NOMO-1 (cell line): ENCODE results near the gene PIP4K2A.

Source experiments
- DNase-seq, 2 experiments: peaks; one replicate each; lab custom pipeline; 2025; ENCODE audit not compliant: unreplicated experiment in 2 of 2; lab: John Stamatoyannopoulos, UW

The PIP4K2A gene

DNA sequence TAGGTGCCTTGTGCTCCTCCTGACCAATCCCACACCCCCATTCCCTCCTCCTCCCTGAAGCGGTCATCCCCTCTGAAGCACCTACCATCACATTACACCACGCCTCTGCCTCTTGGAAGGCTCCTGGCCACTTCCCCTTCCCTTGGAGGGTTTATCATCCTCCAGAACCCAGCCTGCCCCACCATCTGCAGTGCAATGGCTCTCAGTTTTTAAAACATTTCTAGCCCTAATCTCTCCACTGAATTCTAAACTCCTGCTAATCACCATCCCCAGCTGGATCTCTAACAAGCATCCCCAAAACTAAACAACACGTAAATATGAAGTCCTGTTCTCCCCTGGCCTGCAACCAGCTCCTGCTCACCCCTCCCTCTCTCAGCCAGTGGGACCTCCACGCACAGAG, 70.6 kb downstream of the PIP4K2A start:
- DNase-seq = no peak

DNA sequence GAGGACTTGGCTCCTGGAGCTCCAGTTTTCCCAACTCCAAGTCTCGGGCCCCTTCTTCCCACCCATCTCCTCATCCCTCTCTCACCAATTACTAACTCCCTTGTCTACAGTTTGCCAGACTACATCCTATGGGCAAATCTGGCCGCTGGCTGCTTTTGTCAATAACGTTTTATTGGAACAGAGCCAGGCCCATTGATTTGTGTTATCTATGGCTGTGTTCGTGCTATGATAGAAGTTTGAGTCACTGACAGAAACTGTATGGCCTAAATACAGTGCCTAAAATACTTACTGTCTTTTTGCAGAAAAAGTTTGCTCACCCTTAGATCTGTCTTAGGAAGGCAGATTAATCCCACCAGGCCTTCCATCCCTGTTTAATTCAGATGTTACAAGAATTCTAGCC, 71.3 kb downstream of the PIP4K2A start:
- DNase-seq = no peak

DNA sequence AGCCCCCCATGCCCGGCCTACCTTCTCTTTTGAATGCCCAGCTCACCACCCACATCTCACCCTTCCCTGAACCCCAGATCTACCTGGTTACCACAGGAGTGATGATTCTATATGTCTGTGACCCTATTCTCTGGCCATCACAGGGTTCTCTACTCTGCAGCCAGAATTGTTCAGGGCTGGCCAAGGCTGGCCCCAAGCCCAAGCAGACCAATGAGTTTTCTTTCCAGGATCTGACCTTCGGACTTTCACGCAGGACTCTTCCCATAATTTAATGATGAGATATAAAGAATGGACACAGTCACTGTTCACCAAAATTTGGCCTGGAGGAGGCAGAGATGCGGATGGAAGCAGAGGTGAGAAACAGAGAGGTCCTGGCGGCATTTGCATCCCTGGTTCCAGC, 72.6 kb downstream of the PIP4K2A start:
- DNase-seq = no peak

DNA sequence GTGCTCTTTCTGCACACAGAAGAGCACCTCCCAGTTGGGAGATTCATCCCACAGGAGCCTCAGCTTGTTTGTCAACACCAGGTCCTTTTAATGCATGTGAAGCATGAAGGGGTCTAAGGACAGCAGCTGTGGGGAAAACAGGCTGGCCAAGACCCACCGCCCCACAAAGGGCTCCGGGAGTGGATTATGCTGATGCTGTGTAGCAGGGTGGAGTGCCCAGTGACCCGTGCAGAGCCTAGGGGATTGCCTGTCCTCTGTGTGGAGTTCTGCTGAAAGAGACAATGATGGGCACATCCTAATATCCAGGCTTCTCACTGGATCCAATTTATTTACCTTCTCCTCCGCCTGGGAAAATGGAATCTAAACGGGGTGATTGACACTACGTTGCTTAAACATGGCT, 74.0 kb downstream of the PIP4K2A start:
- DNase-seq = no peak

DNA sequence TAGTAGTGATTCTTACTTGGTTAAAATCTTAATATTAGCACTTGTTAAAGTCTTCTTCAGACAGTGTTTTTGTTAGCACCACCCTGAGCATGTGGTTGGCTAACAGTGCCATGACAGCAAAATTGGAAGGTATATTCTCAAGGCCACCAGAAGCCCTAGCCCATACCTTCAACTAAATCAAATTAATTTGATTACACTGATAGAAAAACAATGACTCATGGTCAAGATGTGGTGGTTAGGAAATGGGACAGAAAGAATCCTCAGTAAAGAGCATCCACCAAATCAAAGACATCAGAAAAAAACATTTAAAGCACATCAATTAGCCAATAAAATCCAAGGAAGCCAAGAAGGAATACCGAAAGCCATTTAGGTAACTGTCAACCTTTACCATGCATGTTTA, 75.5 kb downstream of the PIP4K2A start:
- DNase-seq = no peak

DNA sequence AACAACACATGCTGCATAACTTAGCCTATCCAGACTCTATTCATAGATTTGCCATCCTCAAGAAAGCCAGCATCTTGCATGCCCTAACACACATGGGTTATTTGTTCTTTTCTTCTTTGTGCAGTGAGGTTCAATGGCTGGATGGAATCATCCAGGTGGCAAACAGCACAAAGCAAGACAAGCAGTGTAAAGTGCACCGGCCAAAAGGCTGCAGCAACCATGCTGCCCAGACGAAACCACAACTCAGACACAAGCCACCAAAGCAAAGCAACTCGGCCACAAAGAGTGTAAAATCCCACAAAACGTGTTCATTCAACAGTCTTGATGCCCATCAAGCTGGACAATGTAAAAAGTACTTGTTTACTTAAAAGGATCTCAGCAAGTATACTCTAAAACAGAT, 76.9 kb downstream of the PIP4K2A start:
- DNase-seq = no peak

DNA sequence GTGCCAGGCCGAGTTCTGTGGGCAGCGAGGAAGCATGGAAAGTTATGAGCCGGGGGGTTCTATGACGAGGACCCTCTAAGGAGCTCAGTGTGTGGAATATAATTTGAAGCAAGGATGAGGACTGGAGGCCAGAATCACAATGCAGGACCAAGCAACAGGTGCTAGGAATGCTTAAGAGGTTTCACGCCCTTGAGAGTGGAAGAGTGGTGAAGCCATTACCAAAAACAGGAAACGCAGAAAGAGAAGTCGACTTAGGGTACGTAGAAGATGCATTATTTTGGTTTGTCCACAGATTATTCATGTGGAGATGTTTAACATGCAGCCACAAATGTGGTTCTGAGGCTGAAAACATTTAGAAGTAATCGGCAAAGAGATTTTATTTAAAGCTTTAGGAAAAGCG, 78.7 kb downstream of the PIP4K2A start:
- no peak for DNase-seq

DNA sequence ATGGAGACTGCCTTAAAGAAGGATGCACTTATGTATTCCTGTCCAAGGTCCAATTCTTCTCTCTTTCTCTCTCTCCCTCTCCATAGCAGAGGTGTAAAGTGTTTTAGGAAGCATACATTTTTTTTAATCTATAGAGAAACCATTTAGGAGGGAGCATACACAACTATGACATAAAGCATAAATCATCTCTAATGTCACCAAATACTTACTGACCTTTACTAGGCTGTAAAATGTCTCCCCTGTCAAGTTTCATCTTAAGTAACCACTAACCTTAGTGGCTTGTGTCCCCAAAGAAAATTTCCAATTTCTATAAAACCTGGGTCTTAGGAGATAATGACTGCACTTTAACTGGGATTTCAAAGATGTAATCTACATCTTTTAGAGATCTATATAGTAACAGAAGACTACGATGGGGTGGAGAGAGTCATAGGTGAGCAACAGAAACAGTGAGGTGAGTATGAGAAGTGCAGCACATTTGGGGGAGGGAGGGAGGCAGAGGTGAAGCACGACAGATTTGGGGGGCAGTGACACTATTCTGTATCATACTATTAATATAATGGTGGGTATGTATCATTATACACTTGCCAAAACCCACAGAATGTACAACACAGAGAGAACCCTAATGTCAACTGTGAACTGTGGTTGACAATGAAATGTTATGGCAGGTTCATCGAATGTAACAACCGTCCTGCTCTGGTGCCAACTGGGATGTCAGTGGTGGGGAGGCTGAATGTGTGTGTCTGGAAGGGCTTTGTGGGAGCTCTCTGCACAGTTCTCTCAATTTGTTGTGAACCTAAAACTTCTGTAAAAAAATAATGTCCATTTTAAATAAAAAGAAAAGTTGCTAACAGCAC, 79.5 kb downstream of the PIP4K2A start:
- no peak for DNase-seq

DNA sequence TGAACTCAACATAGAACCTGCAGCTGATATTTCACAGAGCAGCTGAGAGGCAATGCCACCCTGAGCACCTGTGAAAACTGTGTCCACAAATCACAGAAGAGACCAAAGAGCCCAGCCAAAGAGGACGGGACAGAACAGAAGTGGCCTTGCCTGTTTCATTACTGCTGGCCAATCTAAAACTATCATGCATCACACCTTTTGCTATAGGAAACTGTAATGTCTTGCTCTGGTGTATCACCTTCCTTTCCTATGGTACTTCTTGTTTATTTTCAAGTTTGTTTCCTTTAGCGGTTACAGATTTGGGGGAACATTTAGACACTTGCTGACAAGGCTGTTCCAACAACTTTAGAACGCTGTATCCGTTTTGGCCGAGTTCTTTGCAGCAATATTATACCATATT, 80.3 kb downstream of the PIP4K2A start:
- DNase-seq = no peak

DNA sequence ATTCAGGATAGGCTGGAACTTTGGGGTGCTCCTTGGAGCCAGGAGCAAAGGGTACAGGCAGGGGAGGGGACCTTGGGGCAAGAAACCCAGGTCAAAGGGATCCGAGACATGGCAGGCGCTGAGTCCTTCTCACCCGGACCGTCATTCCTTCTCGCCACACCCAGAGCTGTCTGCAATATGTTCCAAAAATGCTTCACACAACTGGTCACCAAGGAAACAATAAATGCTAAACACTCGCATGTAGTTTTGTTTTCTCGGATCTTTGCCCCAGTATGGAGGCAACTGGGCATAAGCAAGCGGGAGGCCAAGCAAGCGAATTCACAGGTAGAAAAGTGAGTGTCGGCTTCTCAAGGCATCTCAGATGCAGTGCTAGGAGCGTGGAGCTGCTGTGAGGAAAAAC, 80.8 kb downstream of the PIP4K2A start:
- DNase-seq = no peak

DNA sequence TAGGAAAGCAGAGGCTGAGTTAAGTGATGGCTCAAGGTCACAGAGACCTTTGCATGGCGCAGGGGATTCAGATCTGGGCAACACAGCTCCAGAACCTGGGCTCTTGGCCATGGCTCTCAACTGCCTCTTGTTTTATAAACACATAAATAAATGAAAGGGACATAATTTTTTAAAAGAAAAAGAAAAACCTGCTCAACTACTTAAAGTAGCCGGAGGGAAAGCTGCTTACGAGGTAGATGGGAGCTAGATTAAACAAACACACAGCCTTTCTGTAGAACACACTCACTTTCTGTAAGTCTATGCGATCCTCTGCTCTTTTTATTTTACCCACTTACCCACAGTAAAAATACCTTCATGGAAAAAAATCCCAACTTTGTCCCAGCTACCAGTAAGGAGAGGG, 81.3 kb downstream of the PIP4K2A start:
- DNase-seq = no peak

DNA sequence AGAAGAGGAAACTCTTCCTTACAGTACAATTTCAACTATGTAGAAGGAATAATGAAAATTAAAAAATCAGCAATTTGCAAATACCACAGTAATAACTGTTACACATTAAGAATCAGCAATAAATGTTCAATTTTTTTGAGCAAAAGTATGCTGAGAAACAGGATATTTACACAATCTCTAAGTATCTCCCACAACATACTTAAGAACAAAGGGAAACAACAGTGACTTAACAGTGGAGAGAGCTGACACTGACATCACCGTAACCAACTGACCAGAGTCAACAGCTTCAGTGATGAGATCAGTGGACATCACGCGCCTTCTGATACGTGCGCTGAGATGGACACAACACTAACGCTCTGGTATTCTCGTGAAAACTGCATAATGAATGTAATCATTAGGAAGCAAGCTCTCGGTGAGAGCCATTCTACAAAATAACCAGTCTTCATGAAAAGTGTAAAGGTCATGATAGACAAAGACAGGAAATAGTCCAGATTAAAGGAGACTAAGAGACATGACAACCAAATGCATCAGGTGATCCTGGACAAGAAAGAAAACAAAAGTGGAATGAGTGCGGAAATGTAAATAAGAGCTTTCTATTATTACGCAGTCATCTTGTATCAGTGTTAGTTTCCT, 82.6 kb downstream of the PIP4K2A start:
- DNase-seq = no peak

DNA sequence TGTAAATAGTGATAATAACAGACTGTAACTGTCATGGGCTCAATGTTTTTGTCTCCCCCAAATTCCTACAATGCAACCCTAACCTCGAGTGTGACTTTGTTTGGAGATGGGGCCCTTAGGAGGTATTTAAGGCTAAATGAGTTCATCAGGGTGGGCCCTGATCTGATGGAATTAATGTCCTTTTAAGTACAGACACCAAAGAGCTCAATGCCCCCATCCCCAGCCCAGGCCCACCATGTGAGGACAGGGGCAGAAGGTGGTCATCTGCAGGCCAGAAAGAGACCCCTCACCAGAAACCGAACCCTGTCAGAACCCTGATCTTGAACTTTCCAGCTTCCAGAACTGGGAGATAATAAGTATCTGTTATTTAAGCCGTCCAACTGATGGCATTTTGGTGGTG, 83.2 kb downstream of the PIP4K2A start:
- no peak for DNase-seq

DNA sequence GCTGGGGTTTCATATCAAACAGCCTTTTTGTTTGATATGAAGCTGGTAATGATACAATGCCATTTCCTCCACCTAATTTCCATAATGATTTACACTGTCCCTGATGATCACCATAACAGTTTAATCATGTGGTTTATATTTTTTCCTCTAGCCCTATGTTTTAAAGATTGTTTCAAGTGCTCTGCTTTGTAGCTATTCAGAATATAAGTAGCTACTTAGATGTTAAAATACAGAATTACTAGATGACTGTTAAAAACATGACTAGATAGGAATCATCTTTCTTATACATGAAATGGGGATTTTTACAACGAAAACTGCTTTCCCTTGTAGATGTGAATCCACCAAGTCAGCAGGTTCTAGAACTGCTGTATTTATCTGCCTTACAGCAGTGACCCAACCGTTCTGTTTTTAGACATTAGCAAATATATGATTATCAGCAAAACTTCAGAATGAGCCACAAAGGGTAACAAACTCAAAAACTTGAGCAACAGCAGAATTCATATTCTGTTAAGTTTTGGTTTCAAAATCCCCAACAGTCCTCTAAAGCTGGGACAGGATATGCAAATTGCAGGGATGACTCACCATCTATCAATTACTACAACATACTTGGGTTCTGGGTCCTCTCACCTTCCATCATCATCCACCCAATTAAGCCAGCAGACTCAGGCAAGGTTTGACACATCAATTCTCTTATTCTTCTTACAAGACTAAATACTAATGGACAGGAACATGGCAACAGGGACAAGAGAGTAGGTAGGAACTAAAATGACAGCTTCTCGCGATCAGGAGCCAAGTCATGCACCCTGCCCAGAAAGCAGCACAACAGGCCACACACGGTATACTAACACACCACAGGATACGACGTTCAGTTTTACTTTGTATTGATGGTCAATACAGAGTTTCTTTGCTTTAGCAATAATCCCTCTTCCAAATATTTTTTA, 83.9 kb downstream of the PIP4K2A start:
- peak; percentile 70 to 83 for DNase-seq

DNA sequence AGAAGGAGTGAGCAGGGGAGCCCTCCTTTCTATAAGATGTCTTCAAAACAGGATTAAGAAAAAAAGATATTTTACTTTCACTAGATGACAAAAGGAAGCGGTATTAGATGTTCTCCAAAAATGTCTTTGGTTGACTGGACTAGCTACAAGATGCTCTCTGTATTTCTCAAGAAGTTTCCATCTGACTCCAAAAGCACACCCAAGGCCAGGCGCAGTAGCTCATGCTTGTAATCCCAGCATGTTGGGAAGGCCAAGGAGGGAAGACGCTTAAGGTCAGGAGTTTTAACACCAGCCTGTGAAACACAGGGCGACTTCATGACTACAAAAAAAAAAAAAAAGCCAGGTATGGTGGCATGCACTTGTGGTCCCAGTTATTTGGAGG, 84.5 kb downstream of the PIP4K2A start:
- DNase-seq = no peak

DNA sequence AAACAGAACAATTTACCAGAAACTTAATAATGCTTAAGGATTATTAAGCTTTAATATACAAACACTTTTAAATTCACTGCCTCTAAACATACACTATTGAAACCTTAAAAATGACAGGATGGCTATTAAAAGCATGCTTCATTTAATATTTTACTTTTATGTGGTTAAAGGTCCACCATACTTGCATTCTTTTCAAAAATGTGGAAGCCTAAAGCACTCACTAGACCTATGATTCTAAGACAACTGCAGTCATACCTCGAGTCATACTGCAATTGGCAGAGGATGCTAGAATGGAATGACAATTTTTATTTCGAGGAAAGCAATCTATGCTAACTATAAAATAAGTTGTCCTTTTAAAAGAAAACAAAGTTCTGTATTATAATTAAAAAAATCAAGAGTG, 85.3 kb downstream of the PIP4K2A start:
- DNase-seq = no peak

DNA sequence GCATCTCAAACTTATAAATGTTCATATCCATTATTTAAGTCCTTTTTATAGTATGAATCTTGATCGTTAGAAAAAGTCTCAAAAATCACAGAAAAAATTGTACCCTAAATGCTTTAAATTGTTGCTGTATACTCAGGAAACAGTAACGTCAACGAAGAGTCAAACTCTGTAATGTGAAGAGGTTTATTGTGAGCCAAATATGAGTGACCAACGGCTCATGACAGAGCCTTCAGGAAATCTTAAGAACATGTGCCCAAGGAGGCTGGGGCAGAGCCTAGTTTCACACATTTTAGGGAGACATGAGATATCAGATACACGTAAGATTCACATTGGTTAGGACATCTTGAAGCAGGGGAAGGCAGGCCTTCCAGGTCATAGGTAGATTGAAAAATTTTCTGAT, 86.1 kb downstream of the PIP4K2A start:
- DNase-seq = no peak

DNA sequence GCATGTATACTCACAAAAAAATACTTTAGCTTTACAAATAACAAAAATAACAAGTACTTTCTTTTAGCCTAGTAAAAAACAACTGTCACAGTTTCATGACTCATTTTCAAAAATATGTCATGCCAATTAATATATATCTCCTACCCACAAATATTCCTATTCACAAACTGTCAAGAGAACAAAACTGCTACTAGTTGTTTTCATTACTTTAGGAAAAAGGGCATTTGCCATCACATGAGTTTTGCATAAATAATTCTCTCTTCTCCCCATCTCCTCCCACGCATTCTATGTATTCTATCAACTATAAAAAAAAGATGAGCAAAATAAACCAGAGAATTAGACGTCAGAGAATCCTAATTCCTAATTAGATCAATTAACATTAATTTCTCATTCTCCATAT, 87.6 kb downstream of the PIP4K2A start:
- DNase-seq = no peak

DNA sequence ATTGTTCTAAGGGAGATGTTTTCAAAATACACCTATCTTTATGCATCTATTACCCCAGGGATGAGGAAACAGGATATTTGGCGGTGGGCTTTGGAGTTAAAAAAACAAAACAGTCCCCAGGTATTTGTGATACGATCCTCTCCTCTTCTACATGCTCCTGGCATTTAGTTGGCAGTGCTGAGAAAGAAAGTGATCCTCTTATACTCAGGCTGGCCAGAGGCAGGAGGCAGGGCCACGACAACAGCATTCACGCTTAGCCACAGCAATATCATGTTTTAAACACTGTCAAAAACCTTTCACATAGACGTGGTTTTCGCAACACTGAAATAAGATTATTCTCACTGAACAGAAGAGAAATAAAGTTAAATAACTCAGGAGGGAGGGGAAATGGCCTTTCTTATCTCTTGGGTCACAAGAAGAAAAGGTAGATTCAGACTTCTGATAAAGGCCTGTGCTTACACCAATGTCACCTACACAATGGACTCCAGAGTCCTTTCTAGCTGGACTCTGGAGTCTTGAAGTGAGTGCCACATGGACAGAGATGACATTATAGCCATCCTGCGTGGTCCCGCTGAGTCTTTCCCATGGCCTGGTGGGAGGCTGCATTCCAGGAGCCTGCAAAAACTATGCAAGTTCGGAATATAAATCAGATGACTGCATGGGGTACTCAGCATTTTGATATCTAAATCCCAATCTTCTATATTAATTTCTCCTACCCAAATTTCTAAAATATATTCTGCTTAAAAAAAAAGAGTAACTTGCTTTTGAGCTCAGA, 88.7 kb downstream of the PIP4K2A start:
- no peak for DNase-seq

DNA sequence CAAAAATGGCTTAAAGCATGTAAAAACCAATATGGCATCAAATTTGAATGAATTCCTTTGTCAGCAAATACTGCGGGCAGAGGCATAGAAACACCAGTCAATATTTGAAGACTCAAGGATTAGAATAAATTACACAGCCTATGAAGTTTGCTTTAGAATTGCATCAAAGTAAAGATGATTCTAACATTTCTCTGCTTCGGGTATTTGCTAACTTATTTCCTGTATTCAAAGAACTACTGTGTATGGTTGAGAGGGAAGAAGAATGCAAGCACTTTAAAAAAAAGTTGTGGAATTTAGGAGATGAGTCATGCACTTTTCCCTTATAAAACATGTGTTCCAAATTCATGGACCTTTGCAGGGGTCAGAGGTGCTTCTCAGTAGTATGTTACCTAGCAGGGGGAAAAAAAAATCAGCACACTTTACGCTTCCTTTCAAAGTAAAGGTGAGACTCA, 90.1 kb downstream of the PIP4K2A start:
- DNase-seq = no peak
